ENCODE measurements around the gene CTSS.

DNA sequence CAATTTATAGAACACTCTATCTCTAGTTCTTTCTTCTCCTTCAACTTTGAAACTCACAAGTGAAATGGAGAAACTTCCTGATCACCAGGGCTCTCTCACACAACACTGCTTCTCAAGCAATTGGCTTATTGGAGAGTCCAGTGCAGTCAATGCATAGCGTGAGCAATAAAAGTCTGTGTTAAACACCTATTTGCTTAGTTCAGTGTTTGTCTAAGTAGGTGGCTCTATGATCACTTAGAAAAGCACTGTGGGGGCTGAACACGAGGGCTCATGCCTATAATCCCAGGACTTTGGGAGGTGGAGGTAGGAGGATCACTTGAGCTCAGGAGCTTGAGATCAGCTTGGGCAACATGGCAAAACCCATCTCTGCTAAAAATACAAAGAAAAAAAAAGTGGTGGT lies 12.2 kb downstream of the CTSS start:
- TF ChIP-seq, protein P1, sequence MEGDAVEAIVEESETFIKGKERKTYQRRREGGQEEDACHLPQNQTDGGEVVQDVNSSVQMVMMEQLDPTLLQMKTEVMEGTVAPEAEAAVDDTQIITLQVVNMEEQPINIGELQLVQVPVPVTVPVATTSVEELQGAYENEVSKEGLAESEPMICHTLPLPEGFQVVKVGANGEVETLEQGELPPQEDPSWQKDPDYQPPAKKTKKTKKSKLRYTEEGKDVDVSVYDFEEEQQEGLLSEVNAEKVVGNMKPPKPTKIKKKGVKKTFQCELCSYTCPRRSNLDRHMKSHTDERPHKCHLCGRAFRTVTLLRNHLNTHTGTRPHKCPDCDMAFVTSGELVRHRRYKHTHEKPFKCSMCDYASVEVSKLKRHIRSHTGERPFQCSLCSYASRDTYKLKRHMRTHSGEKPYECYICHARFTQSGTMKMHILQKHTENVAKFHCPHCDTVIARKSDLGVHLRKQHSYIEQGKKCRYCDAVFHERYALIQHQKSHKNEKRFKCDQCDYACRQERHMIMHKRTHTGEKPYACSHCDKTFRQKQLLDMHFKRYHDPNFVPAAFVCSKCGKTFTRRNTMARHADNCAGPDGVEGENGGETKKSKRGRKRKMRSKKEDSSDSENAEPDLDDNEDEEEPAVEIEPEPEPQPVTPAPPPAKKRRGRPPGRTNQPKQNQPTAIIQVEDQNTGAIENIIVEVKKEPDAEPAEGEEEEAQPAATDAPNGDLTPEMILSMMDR (IDR thresholded peaks at IDR 0.05; ENCODE audit: borderline replicate concordance, extremely low read depth, low read length, poor library complexity, severe bottlenecking): no peak
- TF ChIP-seq EZH2 (IDR thresholded peaks at IDR 0.05; ENCODE audit: borderline replicate concordance, low read depth, low read length, severe bottlenecking): no peak

Measured in DND-41 (cell line).